ENCODE measurements around the gene NEUROD6.

Gene NEUROD6

GRCh38 chr7:31311552-31311951 lies 29.0 kb downstream of the NEUROD6 start:
- CTCF ChIA-PET: no interaction called here
- POLR2A ChIA-PET (ENCODE audit: low non-redundant PET): no interaction called here

GRCh38 chr7:31310321-31310935 lies 30.1 kb downstream of the NEUROD6 start:
- no peak for TF ChIP-seq CTCF (conservative IDR thresholded peaks at IDR 0.05; ENCODE audit: low read depth)
- ChIA-PET CTCF (interaction anchor here (0.6 kb wide), 1 partner anchor 48 kb away, joined by 3 read pairs; no protein-coding TSS in a partner anchor), POLR2A (ENCODE audit: low non-redundant PET) (no interaction called here)
- H3K27ac ChIP-seq: no peak overlapping the region
- no peak for DNase-seq (ENCODE audit: low spot score)

More at GRCh38 chr7:31311552-31311951, 29.0 kb downstream of the NEUROD6 start:
- no peak overlapping the region for H3K27ac ChIP-seq
- TF ChIP-seq CTCF (conservative IDR thresholded peaks at IDR 0.05; ENCODE audit: low read depth): no peak
- no peak for DNase-seq (ENCODE audit: low spot score)

GRCh38 chr7:31309407-31309806 lies 31.1 kb downstream of the NEUROD6 start:
- no peak for DNase-seq (ENCODE audit: low spot score)
- ChIA-PET POLR2A (ENCODE audit: low non-redundant PET) (no interaction called here), CTCF (interaction anchor here (0.7 to 0.9 kb wide), 2 partner anchors 80 to 683 kb away, joined by 3 to 4 read pairs; no protein-coding TSS in a partner anchor)
- H3K27ac ChIP-seq: no peak overlapping the region
- no peak for TF ChIP-seq CTCF (conservative IDR thresholded peaks at IDR 0.05; ENCODE audit: low read depth)

- no peak overlapping the region for H3K27ac ChIP-seq
- CTCF ChIA-PET: no interaction called here
- TF ChIP-seq CTCF (conservative IDR thresholded peaks at IDR 0.05; ENCODE audit: low read depth): no peak
- no peak for DNase-seq (ENCODE audit: low spot score)
- POLR2A ChIA-PET (ENCODE audit: low non-redundant PET): no interaction called here
These were observed 31.9 kb downstream of the NEUROD6 start for GRCh38 chr7:31308652-31309051.

GRCh38 chr7:31307972-31308371 lies 32.6 kb downstream of the NEUROD6 start:
- ChIA-PET POLR2A (ENCODE audit: low non-redundant PET) (no interaction called here), CTCF (no interaction called here)
- TF ChIP-seq CTCF (conservative IDR thresholded peaks at IDR 0.05; ENCODE audit: low read depth): no peak
- DNase-seq (ENCODE audit: low spot score): no peak
- H3K27ac ChIP-seq: no peak overlapping the region

- H3K27ac ChIP-seq: no peak overlapping the region
- no peak for TF ChIP-seq CTCF (conservative IDR thresholded peaks at IDR 0.05; ENCODE audit: low read depth)
- ChIA-PET POLR2A (ENCODE audit: low non-redundant PET) (no interaction called here), CTCF (no interaction called here)
- DNase-seq (ENCODE audit: low spot score): no peak
These were observed 35.3 kb downstream of the NEUROD6 start for GRCh38 chr7:31305260-31305659.
